Left lung (tissue), 10 donors: ENCODE results near the gene ANXA8. TPM values are rescaled to one million over a fixed set of nuclear protein-coding genes. Genes with fewer than 3 reads are reported as not detected.
"Not testable (repeated sequence)": the region's sequence is repeated elsewhere in the genome, so short reads cannot be mapped to it uniquely, and the experiment has no call there.

ENCODE experiments used
- ATAC-seq: fragments of 200-7000 bp; cut with Tn5 transposase; one replicate; pipeline ENCODE4 v1.9.1; 2020; ENCODE audit warnings: moderate library complexity
- DNase-seq, 4 donors: peaks; one replicate each; pipeline ENCODE4 v3.0.0-alpha.2; 2013 to 2020
- H3K27ac ChIP-seq, 2 donors: fragments of 200-600 bp; sonication (generic) in 1 of 2; one replicate each; pipeline versions ENCODE4 v1.5.0 to v1.8.0; 2020 to 2021
- H3K27me3 ChIP-seq, 2 donors: fragments of 200-600 bp; sonication (generic) in 1 of 2; one replicate each; pipeline versions ENCODE4 v1.5.0 to v1.8.0; 2020 to 2021
- H3K36me3 ChIP-seq, 2 donors: fragments of 200-600 bp; sonication (generic) in 1 of 2; one replicate each; pipeline versions ENCODE4 v1.5.0 to v1.8.0; 2020 to 2021
- H3K4me1 ChIP-seq, 2 donors: fragments of 200-600 bp; one replicate each; pipeline ENCODE4 v1.8.0; 2021
- H3K4me3 ChIP-seq, 2 donors: fragments of 200-600 bp; sonication (generic) in 1 of 2; one replicate each; pipeline versions ENCODE4 v1.5.0 to v1.8.0; 2020 to 2021; ENCODE audit warnings: mild to moderate bottlenecking in 1 of 2
- H3K9me3 ChIP-seq, 2 donors: fragments of 200-600 bp; sonication (generic) in 1 of 2; one replicate each; pipeline versions ENCODE4 v1.5.0 to v1.8.0; 2020 to 2021
- CTCF ChIP-seq, 2 donors: fragments of 200-600 bp; sonication (generic) in 1 of 2; IDR thresholded peaks; one replicate each; pipeline versions ENCODE4 v1.5.0 to v1.8.0; 2021; ENCODE audit warnings: antibody characterized with exemption in 2 of 2
- intact Hi-C, 2 donors: fragments of 100-400 bp; cut with DNase I; formaldehyde crosslinking; loops; one replicate each; pipeline versions ENCODE4 v1.11.2 to v1.14.2; 2022
- polyA plus RNA-seq, 6 donors: library from polyadenylated mRNA; unstranded; fragments of 120-200 nt; gene quantifications; one replicate each; pipeline ENCODE4 v1.2.1, GENCODE V29; 2013; ENCODE audit not compliant: insufficient read length in 6 of 6
- total RNA-seq, 2 donors: library from RNA; stranded (reverse); fragmentation: NEBNext Ultra II Directional; extraction: Animal tissue kit (Norgen Biotek cat#: 25700); gene quantifications; one replicate each; pipeline ENCODE4 v1.2.1, GENCODE V29; 2021
- donor health status: DM: no; HTN: yes; CAD: no.
- donor health status: DM: no; HTN: no; CAD: no.

The ANXA8 gene
- total and polyA plus RNA-seq, 8 donors, result 1.00 to 7.7 (median 2.5) TPM

- H3K4me3 ChIP-seq, intact Hi-C loops, H3K9me3 ChIP-seq, H3K36me3 ChIP-seq, H3K27me3 ChIP-seq, H3K4me1 ChIP-seq, H3K27ac ChIP-seq: not testable (repeated sequence)
- DNase-seq (peak in 3 of 4 donors; percentile 22 to 58 (median 55)), ATAC-seq (peak; percentile 94)
- TF ChIP-seq CTCF (IDR thresholded peaks at IDR 0.05), result peak in 1 of 2 donors; percentile 15
Measured at GRCh38 chr10:47461261-47461687, 22.6 kb downstream of the ANXA8 start.

GRCh38 chr10:47458466-47459154 is 25.3 kb downstream of the ANXA8 start:
- no peaks in the 10 kb centered on the region for H3K4me1 ChIP-seq
- no peak overlapping the region for H3K4me3 ChIP-seq
- no peaks in the 10 kb centered on the region for H3K9me3 ChIP-seq
- H3K27me3 ChIP-seq, result no peaks in the 10 kb centered on the region
- H3K27ac ChIP-seq, result no peak overlapping the region
- no peak for TF ChIP-seq CTCF (IDR thresholded peaks at IDR 0.05)
- no peak for ATAC-seq
- H3K36me3 ChIP-seq, result no peaks in the 10 kb centered on the region
- intact Hi-C loops, result no loop called here
- no peak for DNase-seq

GRCh38 chr10:47457826-47458225 is 26.1 kb downstream of the ANXA8 start:
- intact Hi-C loops, result no loop called here
- TF ChIP-seq CTCF (IDR thresholded peaks at IDR 0.05), result no peak
- Histone ChIP-seq H3K4me3 (no peak overlapping the region), H3K27ac (no peak overlapping the region), H3K9me3 (no peaks in the 10 kb centered on the region), H3K36me3 (no peaks in the 10 kb centered on the region), H3K4me1 (no peaks in the 10 kb centered on the region), H3K27me3 (peaks cover 0 to 2% of the 10 kb centered on the region in 2 donors)
- DNase-seq, result no peak
- ATAC-seq, result no peak

- intact Hi-C loops, result no loop called here
- Histone ChIP-seq H3K4me3 (no peak overlapping the region), H3K4me1 (no peaks in the 10 kb centered on the region), H3K27me3 (peaks cover 0 to 5% of the 10 kb centered on the region in 2 donors), H3K9me3 (no peaks in the 10 kb centered on the region), H3K36me3 (no peaks in the 10 kb centered on the region), H3K27ac (no peak overlapping the region)
- ATAC-seq, result no peak
- no peak for DNase-seq
- TF ChIP-seq CTCF (IDR thresholded peaks at IDR 0.05), result no peak
Measured at GRCh38 chr10:47457528-47457820, 26.4 kb downstream of the ANXA8 start.

GRCh38 chr10:47456794-47457527 is 27.0 kb downstream of the ANXA8 start:
- no peak for ATAC-seq
- H3K9me3 ChIP-seq, result no peaks in the 10 kb centered on the region
- TF ChIP-seq CTCF (IDR thresholded peaks at IDR 0.05), result no peak
- DNase-seq, result no peak
- no peak overlapping the region for H3K4me3 ChIP-seq
- no peaks in the 10 kb centered on the region for H3K4me1 ChIP-seq
- H3K36me3 ChIP-seq, result no peaks in the 10 kb centered on the region
- peaks cover 0 to 8% of the 10 kb centered on the region in 2 donors for H3K27me3 ChIP-seq
- intact Hi-C loops, result no loop called here
- no peak overlapping the region for H3K27ac ChIP-seq
